ENCODE data around the gene TGIF2. TPM values are rescaled to one million over a fixed set of nuclear protein-coding genes. Genes with fewer than 3 reads are reported as not detected.
"Not testable (repeated sequence)": the region's sequence is repeated elsewhere in the genome, so short reads cannot be mapped to it uniquely, and the experiment has no call there.

Gene TGIF2

DNA sequence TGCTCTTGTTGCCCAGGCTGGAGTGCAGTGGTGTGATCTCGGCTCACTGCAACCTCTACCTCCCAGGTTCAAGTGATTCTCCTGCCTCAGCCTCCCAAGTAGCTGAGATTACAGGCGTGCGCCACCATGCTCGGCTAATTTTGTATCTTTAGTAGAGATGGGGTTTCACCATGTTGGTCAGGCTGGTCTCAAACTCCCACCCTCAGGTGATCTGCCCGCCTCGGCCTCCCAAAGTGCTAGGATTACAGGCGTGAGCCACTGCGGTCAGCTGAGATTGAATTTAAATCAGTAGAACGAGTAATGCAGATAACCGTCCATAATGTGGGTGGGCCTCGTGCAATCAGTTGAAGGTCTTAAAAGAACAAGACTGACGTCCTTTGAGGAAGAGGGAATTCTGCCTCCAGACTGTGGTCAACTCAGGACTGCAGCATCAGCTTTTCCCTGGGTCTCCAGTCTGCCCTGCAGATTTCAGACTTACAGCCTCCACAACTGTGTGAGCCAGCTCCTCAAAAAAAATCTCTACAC lies 65.5 kb downstream of the TGIF2 start:
- not testable (repeated sequence) for H2BK15ac ChIP-seq (ENCODE audit: low read depth, poor library complexity, severe bottlenecking); H2AK5ac ChIP-seq (ENCODE audit: low read length, severe bottlenecking); H3K4me1 ChIP-seq (ENCODE audit: control insufficient read depth, insufficient read depth, low read depth, low read length); H3K23ac ChIP-seq (ENCODE audit: low read length in 2 of 2); H3K4ac ChIP-seq (ENCODE audit: low read depth in 1 of 2, low read length in 2 of 2); H3K18ac ChIP-seq (ENCODE audit: low read depth in 1 of 2, low read length in 2 of 2); H3K9ac ChIP-seq (ENCODE audit: low read length); H3K9me3 ChIP-seq (ENCODE audit: control insufficient read depth, low read length); H3K4me3 ChIP-seq (ENCODE audit: insufficient read depth in 1 of 2, low read depth in 1 of 2, low read length in 2 of 2); H4K8ac ChIP-seq (ENCODE audit: low read length); H2AFZ ChIP-seq (ENCODE audit: low read depth, low read length); H2BK12ac ChIP-seq (ENCODE audit: low read length in 2 of 2); H3K27me3 ChIP-seq (ENCODE audit: control insufficient read depth in 1 of 2, insufficient read depth in 1 of 2, low read length in 2 of 2); H2BK120ac ChIP-seq (ENCODE audit: low read depth, low read length); H3K36me3 ChIP-seq (ENCODE audit: control insufficient read depth in 1 of 2, insufficient read depth in 2 of 2, low read depth in 1 of 2, low read length in 2 of 2); H3K4me2 ChIP-seq (ENCODE audit: low read length, poor library complexity, severe bottlenecking); H3K79me1 ChIP-seq (replicated peaks; ENCODE audit: low read length, poor library complexity, severe bottlenecking); H3K27ac ChIP-seq (ENCODE audit: low read length, poor library complexity, severe bottlenecking); H4K91ac ChIP-seq (ENCODE audit: low read length); H3K14ac ChIP-seq (ENCODE audit: low read length in 2 of 2); DNase-seq; H2BK5ac ChIP-seq (ENCODE audit: low read depth, low read length, poor library complexity, severe bottlenecking)
- 98% methylated on average over 11 of the region's 12 CpGs for WGBS

DNA sequence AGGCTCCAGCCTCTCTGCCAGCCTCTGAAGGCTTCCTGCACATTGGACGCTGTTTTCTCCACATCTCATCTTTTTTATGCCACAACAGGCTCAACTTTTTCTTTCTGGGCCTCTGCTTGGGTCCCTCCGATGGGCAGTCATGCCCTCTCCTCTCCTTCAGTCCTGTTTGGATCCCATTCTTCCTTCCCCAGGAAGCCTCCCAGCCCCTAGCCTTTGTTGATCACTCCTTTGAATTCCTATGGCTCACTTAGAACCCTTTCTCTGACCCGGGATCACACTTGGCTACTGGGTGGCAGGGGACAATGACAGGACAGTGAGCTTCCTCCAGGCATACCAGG lies 68.1 kb downstream of the TGIF2 start:
- WGBS: 90% methylated on average over 3 of the region's 3 CpGs
- no peak overlapping the region for H3K4me3 ChIP-seq (ENCODE audit: insufficient read depth in 1 of 2, low read depth in 1 of 2, low read length in 2 of 2)
- no peaks in the 10 kb centered on the region for H3K36me3 ChIP-seq (ENCODE audit: control insufficient read depth in 1 of 2, insufficient read depth in 2 of 2, low read depth in 1 of 2, low read length in 2 of 2)
- H3K9ac ChIP-seq (ENCODE audit: low read length): no peak overlapping the region
- H3K23ac ChIP-seq (ENCODE audit: low read length in 2 of 2): no peak overlapping the region
- H3K9me3 ChIP-seq (ENCODE audit: control insufficient read depth, low read length): no peaks in the 10 kb centered on the region
- H3K14ac ChIP-seq (ENCODE audit: low read length in 2 of 2): no peak overlapping the region
- no peaks in the 10 kb centered on the region for H3K79me1 ChIP-seq (replicated peaks; ENCODE audit: low read length, poor library complexity, severe bottlenecking)
- no peak overlapping the region for H3K18ac ChIP-seq (ENCODE audit: low read depth in 1 of 2, low read length in 2 of 2)
- no peak overlapping the region for H2BK5ac ChIP-seq (ENCODE audit: low read depth, low read length, poor library complexity, severe bottlenecking)
- no peak overlapping the region for H4K8ac ChIP-seq (ENCODE audit: low read length)
- no peak overlapping the region for H4K91ac ChIP-seq (ENCODE audit: low read length)
- no peak overlapping the region for H2BK12ac ChIP-seq (ENCODE audit: low read length in 2 of 2)
- H3K4me2 ChIP-seq (ENCODE audit: low read length, poor library complexity, severe bottlenecking): no peak overlapping the region
- no peak for DNase-seq
- no peak overlapping the region for H3K27ac ChIP-seq (ENCODE audit: low read length, poor library complexity, severe bottlenecking)
- no peak overlapping the region for H2BK15ac ChIP-seq (ENCODE audit: low read depth, poor library complexity, severe bottlenecking)
- no peaks in the 10 kb centered on the region for H3K27me3 ChIP-seq (ENCODE audit: control insufficient read depth in 1 of 2, insufficient read depth in 1 of 2, low read length in 2 of 2)
- H2AFZ ChIP-seq (ENCODE audit: low read depth, low read length): no peak overlapping the region
- H2AK5ac ChIP-seq (ENCODE audit: low read length, severe bottlenecking): no peak overlapping the region
- peaks cover 6% of the 10 kb centered on the region for H3K4me1 ChIP-seq (ENCODE audit: control insufficient read depth, insufficient read depth, low read depth, low read length)
- no peak overlapping the region for H2BK120ac ChIP-seq (ENCODE audit: low read depth, low read length)
- no peak overlapping the region for H3K4ac ChIP-seq (ENCODE audit: low read depth in 1 of 2, low read length in 2 of 2)

DNA sequence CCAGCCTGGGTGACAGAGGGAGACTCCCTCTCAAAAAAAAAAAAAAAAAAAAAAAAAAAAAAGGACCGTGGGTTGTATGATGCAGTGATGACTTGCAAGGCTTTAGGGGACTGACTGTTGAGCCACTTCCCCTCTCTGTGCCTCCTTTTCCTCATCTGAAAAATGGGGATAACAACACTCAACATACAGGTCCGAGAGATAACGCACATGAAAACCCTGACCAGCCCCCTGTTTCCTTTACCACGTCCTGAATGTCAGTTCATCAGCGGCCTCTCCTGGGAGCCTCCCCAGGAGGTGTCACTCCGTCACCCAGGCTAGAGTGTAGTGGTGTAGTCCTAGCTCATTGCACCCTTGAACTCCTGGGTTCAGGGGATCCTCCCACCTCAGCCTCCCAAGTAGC lies 68.7 kb downstream of the TGIF2 start:
- no peaks in the 10 kb centered on the region for H3K79me1 ChIP-seq (replicated peaks; ENCODE audit: low read length, poor library complexity, severe bottlenecking)
- H3K27ac ChIP-seq (ENCODE audit: low read length, poor library complexity, severe bottlenecking): no peak overlapping the region
- no peak overlapping the region for H3K4me2 ChIP-seq (ENCODE audit: low read length, poor library complexity, severe bottlenecking)
- no peak overlapping the region for H2BK12ac ChIP-seq (ENCODE audit: low read length in 2 of 2)
- no peak overlapping the region for H3K14ac ChIP-seq (ENCODE audit: low read length in 2 of 2)
- no peaks in the 10 kb centered on the region for H3K36me3 ChIP-seq (ENCODE audit: control insufficient read depth in 1 of 2, insufficient read depth in 2 of 2, low read depth in 1 of 2, low read length in 2 of 2)
- H3K23ac ChIP-seq (ENCODE audit: low read length in 2 of 2): no peak overlapping the region
- H2BK5ac ChIP-seq (ENCODE audit: low read depth, low read length, poor library complexity, severe bottlenecking): no peak overlapping the region
- H2BK120ac ChIP-seq (ENCODE audit: low read depth, low read length): no peak overlapping the region
- H2BK15ac ChIP-seq (ENCODE audit: low read depth, poor library complexity, severe bottlenecking): no peak overlapping the region
- H3K4me1 ChIP-seq (ENCODE audit: control insufficient read depth, insufficient read depth, low read depth, low read length): peaks cover 6% of the 10 kb centered on the region
- H3K27me3 ChIP-seq (ENCODE audit: control insufficient read depth in 1 of 2, insufficient read depth in 1 of 2, low read length in 2 of 2): no peaks in the 10 kb centered on the region
- no peak overlapping the region for H4K8ac ChIP-seq (ENCODE audit: low read length)
- no peak overlapping the region for H3K4me3 ChIP-seq (ENCODE audit: insufficient read depth in 1 of 2, low read depth in 1 of 2, low read length in 2 of 2)
- H3K9ac ChIP-seq (ENCODE audit: low read length): no peak overlapping the region
- H3K18ac ChIP-seq (ENCODE audit: low read depth in 1 of 2, low read length in 2 of 2): no peak overlapping the region
- no peak for DNase-seq
- WGBS: 89% methylated on average over 5 of the region's 6 CpGs
- H4K91ac ChIP-seq (ENCODE audit: low read length): no peak overlapping the region
- H2AK5ac ChIP-seq (ENCODE audit: low read length, severe bottlenecking): no peak overlapping the region
- H2AFZ ChIP-seq (ENCODE audit: low read depth, low read length): no peak overlapping the region
- H3K9me3 ChIP-seq (ENCODE audit: control insufficient read depth, low read length): no peaks in the 10 kb centered on the region
- no peak overlapping the region for H3K4ac ChIP-seq (ENCODE audit: low read depth in 1 of 2, low read length in 2 of 2)

Small RNA genes within 50 kb of the gene (small RNA-seq; reads per million reads assigned to genes)
- gene RF00017 (ENCODE audit: low read depth): not detected

All from mesenchymal stem cell (in vitro differentiated cells and primary cell).